ENCODE measurements around the gene KIF4B.
"Not testable (repeated sequence)": the region's sequence is repeated elsewhere in the genome, so short reads cannot be mapped to it uniquely, and the experiment has no call there.

Gene KIF4B

DNA sequence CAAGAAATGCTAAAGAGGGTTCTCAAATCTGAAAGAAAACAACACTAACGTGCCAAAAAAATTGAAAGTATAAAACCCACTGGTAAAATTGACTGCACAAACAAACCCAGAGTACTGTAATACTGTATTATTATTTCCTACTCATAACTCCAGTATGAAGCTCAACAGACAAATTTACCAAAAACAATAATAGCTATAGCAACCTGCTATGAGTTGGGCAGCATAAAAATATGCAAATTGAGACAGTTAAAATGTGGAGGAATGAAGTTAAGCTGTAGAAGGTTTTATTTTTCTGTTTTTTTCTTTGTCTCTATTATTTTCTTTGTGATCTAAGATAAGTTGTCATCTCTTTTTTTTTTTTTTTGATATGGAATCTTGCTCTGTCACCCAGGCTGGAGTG is 15.7 kb downstream of the KIF4B start:
- H3K4me2 ChIP-seq (ENCODE audit: low read length) = no peak overlapping the region
- H3K36me3 ChIP-seq (ENCODE audit: control insufficient read depth in 1 of 2, insufficient read depth in 2 of 2, low read length in 2 of 2) = no peaks in the 10 kb centered on the region
- no peak overlapping the region for H2BK12ac ChIP-seq (ENCODE audit: low read length)
- H3K9me3 ChIP-seq (ENCODE audit: insufficient read depth, low read depth, low read length) = no peaks in the 10 kb centered on the region
- no peak overlapping the region for H2BK5ac ChIP-seq (ENCODE audit: low read depth, low read length, poor library complexity)
- no peak overlapping the region for H4K91ac ChIP-seq (ENCODE audit: low read depth, low read length)
- H3K9ac ChIP-seq (ENCODE audit: low read length) = no peak overlapping the region
- no CpG with 5 or more reads among the region's 1 CpG for WGBS (ENCODE audit: extremely low coverage, insufficient coverage, insufficient read length)
- H3K79me2 ChIP-seq (ENCODE audit: control insufficient read depth, insufficient read depth, low read length, poor library complexity) = no peaks in the 10 kb centered on the region
- H2AK5ac ChIP-seq (ENCODE audit: low read length) = no peak overlapping the region
- no peak overlapping the region for H2AFZ ChIP-seq (ENCODE audit: insufficient read depth, low read length, poor library complexity)
- H3K79me1 ChIP-seq (ENCODE audit: low read length) = no peaks in the 10 kb centered on the region
- no peak overlapping the region for H3K18ac ChIP-seq (ENCODE audit: low read length)
- H4K8ac ChIP-seq (ENCODE audit: low read depth, low read length) = no peak overlapping the region
- H3K4ac ChIP-seq (ENCODE audit: low read depth, low read length) = no peak overlapping the region
- H3K23ac ChIP-seq (ENCODE audit: low read length) = no peak overlapping the region
- no peak overlapping the region for H2BK120ac ChIP-seq (ENCODE audit: insufficient read depth, low read length, poor library complexity)
- no peaks in the 10 kb centered on the region for H3K27me3 ChIP-seq (ENCODE audit: insufficient read depth, low read length)
- H3K14ac ChIP-seq (ENCODE audit: low read length) = no peak overlapping the region
- DNase-seq = no peak
- H3K4me1 ChIP-seq (ENCODE audit: control insufficient read depth in 1 of 2, insufficient read depth in 2 of 2, low read length in 2 of 2) = no peaks in the 10 kb centered on the region
- no peak overlapping the region for H4K12ac ChIP-seq (ENCODE audit: low read depth, low read length)
- H3K4me3 ChIP-seq (ENCODE audit: low read depth, low read length) = no peak overlapping the region
- H3K27ac ChIP-seq (ENCODE audit: low read depth, low read length) = no peak overlapping the region

DNA sequence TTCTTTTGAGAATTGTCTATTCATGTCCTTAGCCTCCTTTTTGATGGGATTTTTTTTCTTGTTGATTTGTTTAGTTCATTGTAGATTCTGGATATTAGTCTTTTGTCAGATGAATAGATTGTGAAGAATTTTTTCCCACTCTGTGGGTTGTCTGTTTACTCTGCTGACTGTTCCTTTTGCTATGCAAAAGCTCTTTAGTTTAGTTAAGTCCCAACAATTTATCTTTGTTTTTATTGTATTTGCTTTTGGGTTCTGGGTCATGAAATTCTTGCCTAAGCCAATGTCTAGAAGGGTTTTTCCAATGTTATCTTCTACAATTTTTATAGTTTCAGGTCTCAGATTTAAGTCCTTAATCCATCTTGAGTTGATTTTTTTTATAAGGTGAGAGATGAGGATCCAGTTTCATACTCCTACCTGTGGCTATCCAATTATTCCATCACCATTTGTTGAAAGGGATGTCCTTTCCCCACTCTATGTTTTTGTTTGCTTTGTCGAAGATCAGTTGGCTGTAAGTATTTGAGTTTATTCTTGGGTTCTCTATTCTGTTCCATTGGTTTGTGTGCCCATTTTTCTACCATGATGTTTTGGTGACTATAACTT is 20.7 kb downstream of the KIF4B start:
- not testable (repeated sequence) for H4K8ac ChIP-seq (ENCODE audit: low read depth, low read length); H2BK5ac ChIP-seq (ENCODE audit: low read depth, low read length, poor library complexity); H3K36me3 ChIP-seq (ENCODE audit: control insufficient read depth in 1 of 2, insufficient read depth in 2 of 2, low read length in 2 of 2); H3K27me3 ChIP-seq (ENCODE audit: insufficient read depth, low read length); H2BK120ac ChIP-seq (ENCODE audit: insufficient read depth, low read length, poor library complexity); H3K79me2 ChIP-seq (ENCODE audit: control insufficient read depth, insufficient read depth, low read length, poor library complexity); H3K79me1 ChIP-seq (ENCODE audit: low read length); H2AFZ ChIP-seq (ENCODE audit: insufficient read depth, low read length, poor library complexity); H3K9ac ChIP-seq (ENCODE audit: low read length); DNase-seq; H2AK5ac ChIP-seq (ENCODE audit: low read length); H4K91ac ChIP-seq (ENCODE audit: low read depth, low read length); H4K12ac ChIP-seq (ENCODE audit: low read depth, low read length); H3K9me3 ChIP-seq (ENCODE audit: insufficient read depth, low read depth, low read length); H3K4me3 ChIP-seq (ENCODE audit: low read depth, low read length); H3K14ac ChIP-seq (ENCODE audit: low read length); H3K27ac ChIP-seq (ENCODE audit: low read depth, low read length); H2BK12ac ChIP-seq (ENCODE audit: low read length); H3K4me1 ChIP-seq (ENCODE audit: control insufficient read depth in 1 of 2, insufficient read depth in 2 of 2, low read length in 2 of 2); H3K4ac ChIP-seq (ENCODE audit: low read depth, low read length); H3K18ac ChIP-seq (ENCODE audit: low read length); H3K23ac ChIP-seq (ENCODE audit: low read length); H3K4me2 ChIP-seq (ENCODE audit: low read length)
- no CpG with 5 or more reads among the region's 1 CpG for WGBS (ENCODE audit: extremely low coverage, insufficient coverage, insufficient read length)

DNA sequence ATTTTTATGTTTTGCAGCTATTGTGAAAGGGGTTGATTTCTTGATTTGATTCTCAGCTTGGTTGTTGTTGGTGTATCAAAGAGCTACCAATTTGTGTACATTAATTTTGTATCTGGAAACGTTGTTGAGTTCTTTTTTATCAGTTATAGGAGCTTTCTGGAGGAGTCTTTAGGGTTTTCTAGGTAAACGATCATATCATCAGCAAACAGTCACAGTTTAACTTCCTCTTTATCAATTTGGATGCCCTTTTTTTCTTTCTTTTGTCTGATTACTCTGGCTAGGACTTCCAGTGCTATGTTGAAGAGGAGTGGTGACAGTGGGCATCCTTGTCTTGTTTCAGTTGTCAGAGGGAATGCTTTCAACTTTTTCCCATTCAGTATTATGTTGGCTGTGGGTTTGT is 21.5 kb downstream of the KIF4B start:
- not testable (repeated sequence) for H3K79me2 ChIP-seq (ENCODE audit: control insufficient read depth, insufficient read depth, low read length, poor library complexity); H2AK5ac ChIP-seq (ENCODE audit: low read length); H4K12ac ChIP-seq (ENCODE audit: low read depth, low read length); H3K23ac ChIP-seq (ENCODE audit: low read length); H2AFZ ChIP-seq (ENCODE audit: insufficient read depth, low read length, poor library complexity); H3K4me2 ChIP-seq (ENCODE audit: low read length); H3K27me3 ChIP-seq (ENCODE audit: insufficient read depth, low read length); H3K79me1 ChIP-seq (ENCODE audit: low read length); H3K9me3 ChIP-seq (ENCODE audit: insufficient read depth, low read depth, low read length); H2BK5ac ChIP-seq (ENCODE audit: low read depth, low read length, poor library complexity); H3K4ac ChIP-seq (ENCODE audit: low read depth, low read length); DNase-seq; H3K27ac ChIP-seq (ENCODE audit: low read depth, low read length); H2BK12ac ChIP-seq (ENCODE audit: low read length); H2BK120ac ChIP-seq (ENCODE audit: insufficient read depth, low read length, poor library complexity); H4K91ac ChIP-seq (ENCODE audit: low read depth, low read length); H3K18ac ChIP-seq (ENCODE audit: low read length); H3K4me3 ChIP-seq (ENCODE audit: low read depth, low read length); H3K9ac ChIP-seq (ENCODE audit: low read length); H3K14ac ChIP-seq (ENCODE audit: low read length); H3K4me1 ChIP-seq (ENCODE audit: control insufficient read depth in 1 of 2, insufficient read depth in 2 of 2, low read length in 2 of 2); H3K36me3 ChIP-seq (ENCODE audit: control insufficient read depth in 1 of 2, insufficient read depth in 2 of 2, low read length in 2 of 2); H4K8ac ChIP-seq (ENCODE audit: low read depth, low read length)
- WGBS (ENCODE audit: extremely low coverage, insufficient coverage, insufficient read length) = no CpG with 5 or more reads among the region's 2 CpGs

- no CpG with 5 or more reads among the region's 3 CpGs for WGBS (ENCODE audit: extremely low coverage, insufficient coverage, insufficient read length)
- Histone ChIP-seq H2BK12ac (ENCODE audit: low read length) (no peak overlapping the region), H2AFZ (ENCODE audit: insufficient read depth, low read length, poor library complexity) (no peak overlapping the region), H3K4ac (ENCODE audit: low read depth, low read length) (no peak overlapping the region), H3K27me3 (ENCODE audit: insufficient read depth, low read length) (no peaks in the 10 kb centered on the region), H2BK5ac (ENCODE audit: low read depth, low read length, poor library complexity) (no peak overlapping the region), H3K27ac (ENCODE audit: low read depth, low read length) (no peak overlapping the region), H3K79me2 (ENCODE audit: control insufficient read depth, insufficient read depth, low read length, poor library complexity) (no peaks in the 10 kb centered on the region), H3K23ac (ENCODE audit: low read length) (no peak overlapping the region), H4K91ac (ENCODE audit: low read depth, low read length) (no peak overlapping the region), H3K79me1 (ENCODE audit: low read length) (peaks cover 2% of the 10 kb centered on the region), H3K4me1 (ENCODE audit: control insufficient read depth in 1 of 2, insufficient read depth in 2 of 2, low read length in 2 of 2) (peaks cover 2 to 5% of the 10 kb centered on the region in 2 experiments), H4K12ac (ENCODE audit: low read depth, low read length) (no peak overlapping the region), H4K8ac (ENCODE audit: low read depth, low read length) (no peak overlapping the region), H3K9me3 (ENCODE audit: insufficient read depth, low read depth, low read length) (no peaks in the 10 kb centered on the region), H2AK5ac (ENCODE audit: low read length) (no peak overlapping the region), H3K14ac (ENCODE audit: low read length) (no peak overlapping the region), H3K4me2 (ENCODE audit: low read length) (no peak overlapping the region), H3K36me3 (ENCODE audit: control insufficient read depth in 1 of 2, insufficient read depth in 2 of 2, low read length in 2 of 2) (no peaks in the 10 kb centered on the region), H2BK120ac (ENCODE audit: insufficient read depth, low read length, poor library complexity) (no peak overlapping the region), H3K9ac (ENCODE audit: low read length) (no peak overlapping the region), H3K18ac (ENCODE audit: low read length) (no peak overlapping the region), H3K4me3 (ENCODE audit: low read depth, low read length) (no peak overlapping the region)
- DNase-seq = no peak
These were observed 27.6 kb downstream of the KIF4B start for GRCh38 chr5:155040984-155041653.

Measured in trophoblast cell (in vitro differentiated cells and primary cell).